ENCODE data around the gene FAM228A. TPM values are rescaled to one million over a fixed set of nuclear protein-coding genes. Genes with fewer than 3 reads are reported as not detected.

Gene FAM228A
- total RNA-seq, 1 donor = 1.4 TPM

DNA sequence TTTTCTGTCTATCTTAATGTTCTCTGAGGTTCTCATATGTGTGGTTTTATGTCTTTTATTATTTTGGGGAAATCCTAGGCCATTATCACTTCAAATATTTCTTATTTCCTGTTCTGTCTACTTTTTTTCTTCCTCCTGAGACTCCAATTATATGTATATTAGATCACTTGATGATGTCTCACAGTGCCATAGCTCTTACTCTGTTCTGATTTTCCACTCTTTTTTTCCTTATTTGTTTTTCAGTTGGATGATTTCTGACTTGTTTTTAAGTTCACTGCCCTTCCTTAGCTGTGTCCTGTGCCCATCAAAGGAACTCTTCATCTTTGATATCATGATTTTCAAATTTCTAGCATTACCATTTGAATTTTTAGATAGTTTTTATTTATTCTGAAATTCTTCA lies 27.5 kb upstream of the FAM228A start:
- Histone ChIP-seq H3K4me3 (ENCODE audit: insufficient read depth, low read length) (no peak overlapping the region), H2AFZ (ENCODE audit: low read length) (no peak overlapping the region), H3K4me1 (ENCODE audit: insufficient read depth, low read length) (no peaks in the 10 kb centered on the region), H3K79me2 (ENCODE audit: insufficient read depth, low read length) (no peaks in the 10 kb centered on the region), H3K9me3 (ENCODE audit: low read depth, low read length) (no peaks in the 10 kb centered on the region), H4K20me1 (ENCODE audit: insufficient read depth, low read length) (no peaks in the 10 kb centered on the region), H3K4me2 (ENCODE audit: insufficient read depth, low read length) (no peak overlapping the region), H3K27me3 (ENCODE audit: insufficient read depth, low read length) (no peaks in the 10 kb centered on the region), H3K36me3 (ENCODE audit: insufficient read depth, low read length) (peaks cover 6% of the 10 kb centered on the region), H3K27ac (ENCODE audit: low read depth, low read length) (no peak overlapping the region)
- TF ChIP-seq, protein P1, sequence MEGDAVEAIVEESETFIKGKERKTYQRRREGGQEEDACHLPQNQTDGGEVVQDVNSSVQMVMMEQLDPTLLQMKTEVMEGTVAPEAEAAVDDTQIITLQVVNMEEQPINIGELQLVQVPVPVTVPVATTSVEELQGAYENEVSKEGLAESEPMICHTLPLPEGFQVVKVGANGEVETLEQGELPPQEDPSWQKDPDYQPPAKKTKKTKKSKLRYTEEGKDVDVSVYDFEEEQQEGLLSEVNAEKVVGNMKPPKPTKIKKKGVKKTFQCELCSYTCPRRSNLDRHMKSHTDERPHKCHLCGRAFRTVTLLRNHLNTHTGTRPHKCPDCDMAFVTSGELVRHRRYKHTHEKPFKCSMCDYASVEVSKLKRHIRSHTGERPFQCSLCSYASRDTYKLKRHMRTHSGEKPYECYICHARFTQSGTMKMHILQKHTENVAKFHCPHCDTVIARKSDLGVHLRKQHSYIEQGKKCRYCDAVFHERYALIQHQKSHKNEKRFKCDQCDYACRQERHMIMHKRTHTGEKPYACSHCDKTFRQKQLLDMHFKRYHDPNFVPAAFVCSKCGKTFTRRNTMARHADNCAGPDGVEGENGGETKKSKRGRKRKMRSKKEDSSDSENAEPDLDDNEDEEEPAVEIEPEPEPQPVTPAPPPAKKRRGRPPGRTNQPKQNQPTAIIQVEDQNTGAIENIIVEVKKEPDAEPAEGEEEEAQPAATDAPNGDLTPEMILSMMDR (IDR thresholded peaks at IDR 0.05; ENCODE audit: extremely low read depth, low read depth, low read length) = no peak
- DNase-seq (ENCODE audit: insufficient read length, low spot score, missing footprints) = no peak

DNA sequence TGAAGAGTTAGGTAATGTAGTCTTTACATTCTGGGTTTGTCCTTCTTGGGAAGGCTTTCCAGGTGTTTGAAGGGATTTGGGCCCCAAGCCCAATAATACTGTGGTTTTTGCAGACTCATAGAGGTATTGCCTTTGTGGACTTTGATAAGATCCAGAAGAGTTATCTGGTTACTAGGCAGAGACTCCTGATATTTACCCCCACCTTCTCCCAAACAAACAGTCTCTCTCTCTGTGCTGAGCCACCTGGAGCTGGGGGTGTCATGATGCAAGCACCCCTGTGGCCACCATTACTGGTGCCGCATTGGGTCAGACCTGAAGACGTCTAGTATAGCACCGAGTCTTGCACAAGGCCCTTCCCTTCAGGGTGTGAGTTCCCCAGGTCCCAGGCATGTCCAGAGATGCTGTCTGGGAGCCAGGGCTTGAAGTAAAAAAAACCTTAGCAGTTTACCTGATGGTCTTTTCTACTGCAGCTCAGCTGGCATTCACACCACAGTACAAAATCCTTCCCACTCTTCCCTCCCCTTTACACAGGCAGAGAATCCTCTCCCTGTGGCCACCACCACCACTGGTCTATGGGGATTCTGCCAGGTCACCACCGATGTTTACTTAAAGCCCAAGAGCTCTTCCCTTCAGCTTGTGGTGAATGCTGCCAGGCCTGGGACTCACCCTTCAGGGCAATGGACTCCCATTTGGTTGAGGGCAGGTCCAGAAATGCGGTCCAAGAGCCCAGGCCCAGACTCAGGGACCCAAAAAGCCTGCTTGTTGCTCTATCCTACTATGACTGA lies 22.2 kb upstream of the FAM228A start:
- Histone ChIP-seq H3K4me3 (ENCODE audit: insufficient read depth, low read length) (no peak overlapping the region), H4K20me1 (ENCODE audit: insufficient read depth, low read length) (no peaks in the 10 kb centered on the region), H3K4me1 (ENCODE audit: insufficient read depth, low read length) (no peaks in the 10 kb centered on the region), H3K36me3 (ENCODE audit: insufficient read depth, low read length) (peaks cover 4% of the 10 kb centered on the region), H3K9me3 (ENCODE audit: low read depth, low read length) (no peaks in the 10 kb centered on the region), H3K27me3 (ENCODE audit: insufficient read depth, low read length) (no peaks in the 10 kb centered on the region), H3K27ac (ENCODE audit: low read depth, low read length) (no peak overlapping the region), H3K79me2 (ENCODE audit: insufficient read depth, low read length) (no peaks in the 10 kb centered on the region), H3K4me2 (ENCODE audit: insufficient read depth, low read length) (no peak overlapping the region), H2AFZ (ENCODE audit: low read length) (no peak overlapping the region)
- TF ChIP-seq, protein P1 (IDR thresholded peaks at IDR 0.05; ENCODE audit: extremely low read depth, low read depth, low read length) = no peak
- no peak for DNase-seq (ENCODE audit: insufficient read length, low spot score, missing footprints)

DNA sequence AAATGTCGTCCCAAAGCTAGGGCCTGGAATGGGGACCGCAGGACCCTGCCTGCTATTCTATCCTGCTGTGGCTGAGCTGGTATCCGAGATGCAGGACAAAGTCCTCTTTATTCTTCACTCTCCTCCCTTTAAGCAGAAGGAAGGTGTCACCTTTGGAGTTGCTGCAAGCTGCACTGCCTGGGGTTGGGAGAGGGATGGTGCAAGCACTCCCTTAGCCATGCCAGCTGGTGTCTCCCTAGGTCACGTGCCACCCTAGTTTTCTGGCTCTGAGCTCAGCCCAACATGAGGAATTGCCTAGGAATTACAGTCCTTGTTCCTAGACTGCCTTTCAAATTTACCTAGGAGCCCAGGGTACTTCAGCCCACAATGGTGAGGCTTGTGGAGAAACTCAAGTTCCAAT lies 21.4 kb upstream of the FAM228A start:
- Histone ChIP-seq H3K27me3 (ENCODE audit: insufficient read depth, low read length) (no peaks in the 10 kb centered on the region), H2AFZ (ENCODE audit: low read length) (no peak overlapping the region), H3K4me2 (ENCODE audit: insufficient read depth, low read length) (no peak overlapping the region), H3K4me1 (ENCODE audit: insufficient read depth, low read length) (no peaks in the 10 kb centered on the region), H3K36me3 (ENCODE audit: insufficient read depth, low read length) (no peaks in the 10 kb centered on the region), H3K4me3 (ENCODE audit: insufficient read depth, low read length) (no peak overlapping the region), H3K9me3 (ENCODE audit: low read depth, low read length) (no peaks in the 10 kb centered on the region), H4K20me1 (ENCODE audit: insufficient read depth, low read length) (no peaks in the 10 kb centered on the region), H3K27ac (ENCODE audit: low read depth, low read length) (no peak overlapping the region), H3K79me2 (ENCODE audit: insufficient read depth, low read length) (no peaks in the 10 kb centered on the region)
- DNase-seq (ENCODE audit: insufficient read length, low spot score, missing footprints) = no peak
- TF ChIP-seq, protein P1 (IDR thresholded peaks at IDR 0.05; ENCODE audit: extremely low read depth, low read depth, low read length) = no peak

DNA sequence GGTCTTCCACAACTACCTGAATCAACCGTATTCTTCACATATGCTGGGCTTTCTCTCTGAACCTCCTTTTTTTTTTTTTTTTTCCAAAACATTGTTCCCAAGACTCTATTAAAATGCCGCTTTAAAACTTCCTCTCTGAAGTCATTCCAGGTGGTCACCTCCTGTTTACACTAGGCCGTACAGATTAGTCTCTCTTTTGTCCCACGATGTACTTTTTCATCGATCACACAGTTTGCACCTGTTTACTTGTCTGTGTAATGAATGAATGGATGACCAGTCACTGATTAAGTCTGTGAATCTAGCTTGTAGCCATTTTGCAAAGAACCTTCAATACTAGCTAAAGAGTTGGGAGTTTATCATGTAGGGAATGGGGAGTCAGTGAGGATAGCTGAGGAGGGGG lies 16.7 kb upstream of the FAM228A start:
- TF ChIP-seq, protein P1 (IDR thresholded peaks at IDR 0.05; ENCODE audit: extremely low read depth, low read depth, low read length) = no peak
- H4K20me1 ChIP-seq (ENCODE audit: insufficient read depth, low read length) = no peaks in the 10 kb centered on the region
- no peaks in the 10 kb centered on the region for H3K9me3 ChIP-seq (ENCODE audit: low read depth, low read length)

More for the DNA sequence above, 16.7 kb upstream of the FAM228A start:
- Histone ChIP-seq H2AFZ (ENCODE audit: low read length) (no peak overlapping the region), H3K27me3 (ENCODE audit: insufficient read depth, low read length) (no peaks in the 10 kb centered on the region), H3K4me1 (ENCODE audit: insufficient read depth, low read length) (no peaks in the 10 kb centered on the region), H3K4me2 (ENCODE audit: insufficient read depth, low read length) (no peak overlapping the region), H3K36me3 (ENCODE audit: insufficient read depth, low read length) (no peaks in the 10 kb centered on the region), H3K4me3 (ENCODE audit: insufficient read depth, low read length) (no peak overlapping the region), H3K27ac (ENCODE audit: low read depth, low read length) (no peak overlapping the region), H3K79me2 (ENCODE audit: insufficient read depth, low read length) (no peaks in the 10 kb centered on the region)
- no peak for DNase-seq (ENCODE audit: insufficient read length, low spot score, missing footprints)

All from osteoblast (primary cell).